Spinal cord (tissue), 10 donors: ENCODE data around the gene FIGLA. TPM values are rescaled to one million over a fixed set of nuclear protein-coding genes. Genes with fewer than 3 reads are reported as not detected.
"Not testable (repeated sequence)": the region's sequence is repeated elsewhere in the genome, so short reads cannot be mapped to it uniquely, and the experiment has no call there.

Experiments
- DNase-seq, 6 donors: peaks; one replicate each; pipeline versions ENCODE4 v3.0.0 to v3.0.0-alpha.2; 2013 to 2015; ENCODE audit warnings: low spot score in 6 of 6, low read depth in 4 of 6
- H3K27ac ChIP-seq: one replicate; pipeline ENCODE4 v1.5.1; 2013; ENCODE audit warnings: low read depth, low read length, control low read depth
- H3K27me3 ChIP-seq: one replicate; pipeline ENCODE4 v1.6.1; 2013; ENCODE audit warnings: low read length; ENCODE audit not compliant: control insufficient read depth, insufficient read depth
- H3K36me3 ChIP-seq: one replicate; pipeline ENCODE4 v1.6.1; 2013; ENCODE audit warnings: low read length; ENCODE audit not compliant: control insufficient read depth, insufficient read depth
- H3K4me1 ChIP-seq: one replicate; pipeline ENCODE4 v1.6.1; 2013; ENCODE audit warnings: low read length; ENCODE audit not compliant: control insufficient read depth, insufficient read depth
- H3K4me3 ChIP-seq: one replicate; pipeline ENCODE4 v1.5.1; 2013; ENCODE audit warnings: low read depth, low read length, control low read depth
- H3K9me3 ChIP-seq: one replicate; pipeline ENCODE4 v1.6.1; 2013; ENCODE audit warnings: low read length; ENCODE audit not compliant: control insufficient read depth, insufficient read depth
- WGBS: methylation state at CpG from one replicate; pipeline ENCODE4 v1.1.5; 2013; ENCODE audit warnings: missing lambda C conversion rate; ENCODE audit not compliant: insufficient coverage; 5-methylcytosine and 5-hydroxymethylcytosine counted together
- polyA plus RNA-seq, 2 donors: library from polyadenylated mRNA; unstranded; fragments of 120-200 nt; gene quantifications; one replicate each; pipeline ENCODE4 v1.2.1, GENCODE V29; 2013; ENCODE audit not compliant: insufficient read length in 2 of 2
- total RNA-seq, 2 donors: library from RNA; depleted of rRNA in 1 of 2; stranded (reverse); fragments of 120-200 nt in 1 of 2; fragments of >200 nt in 1 of 2; gene quantifications; one replicate each; pipeline versions ENCODE4 v1.2.3 to v1.2.4, GENCODE V29; 2013 to 2014
- donor health status: healthy.

The FIGLA gene
- total and polyA plus RNA-seq, 4 donors: not detected

GRCh38 chr2:70739492-70739891 is 51.0 kb downstream of the FIGLA start:
- not testable (repeated sequence) for H3K27me3 ChIP-seq, H3K4me1 ChIP-seq, H3K4me3 ChIP-seq, H3K9me3 ChIP-seq, H3K36me3 ChIP-seq, H3K27ac ChIP-seq, DNase-seq
- WGBS: no CpG with 5 or more reads among the region's 1 CpG

DNA sequence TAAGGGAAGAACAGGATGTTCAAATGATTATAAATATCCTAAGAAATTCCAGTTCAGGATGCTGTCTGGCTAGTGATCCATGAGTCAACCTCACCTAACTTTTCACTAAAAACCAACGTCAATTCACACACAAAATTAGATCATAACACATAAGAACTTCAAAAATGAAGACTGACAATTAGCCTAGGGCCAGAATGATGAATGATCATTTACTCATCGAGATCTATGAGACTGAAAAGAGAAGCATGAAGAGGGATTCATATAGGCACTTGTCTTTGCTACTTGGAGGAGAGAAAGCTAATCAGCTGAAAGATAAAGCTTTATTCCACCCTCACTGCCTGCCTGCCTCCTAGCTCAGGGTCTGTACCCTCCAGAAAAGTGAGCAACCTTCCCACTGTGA is 52.3 kb downstream of the FIGLA start:
- H3K27me3 ChIP-seq: no peaks in the 10 kb centered on the region
- H3K4me1 ChIP-seq: peaks cover 21% of the 10 kb centered on the region
- H3K27ac ChIP-seq: no peak overlapping the region
- DNase-seq: no peak
- H3K9me3 ChIP-seq: no peaks in the 10 kb centered on the region
- no peak overlapping the region for H3K4me3 ChIP-seq
- no peaks in the 10 kb centered on the region for H3K36me3 ChIP-seq
- no CpG with 5 or more reads among the region's 2 CpGs for WGBS

GRCh38 chr2:70735071-70735470 is 55.4 kb downstream of the FIGLA start:
- WGBS: 38% methylated on average over 1 of the region's 2 CpGs
- no peak for DNase-seq
- Histone ChIP-seq H3K4me1 (peaks cover 35% of the 10 kb centered on the region), H3K27ac (no peak overlapping the region), H3K27me3 (no peaks in the 10 kb centered on the region), H3K4me3 (no peak overlapping the region), H3K36me3 (no peaks in the 10 kb centered on the region), H3K9me3 (no peaks in the 10 kb centered on the region)

DNA sequence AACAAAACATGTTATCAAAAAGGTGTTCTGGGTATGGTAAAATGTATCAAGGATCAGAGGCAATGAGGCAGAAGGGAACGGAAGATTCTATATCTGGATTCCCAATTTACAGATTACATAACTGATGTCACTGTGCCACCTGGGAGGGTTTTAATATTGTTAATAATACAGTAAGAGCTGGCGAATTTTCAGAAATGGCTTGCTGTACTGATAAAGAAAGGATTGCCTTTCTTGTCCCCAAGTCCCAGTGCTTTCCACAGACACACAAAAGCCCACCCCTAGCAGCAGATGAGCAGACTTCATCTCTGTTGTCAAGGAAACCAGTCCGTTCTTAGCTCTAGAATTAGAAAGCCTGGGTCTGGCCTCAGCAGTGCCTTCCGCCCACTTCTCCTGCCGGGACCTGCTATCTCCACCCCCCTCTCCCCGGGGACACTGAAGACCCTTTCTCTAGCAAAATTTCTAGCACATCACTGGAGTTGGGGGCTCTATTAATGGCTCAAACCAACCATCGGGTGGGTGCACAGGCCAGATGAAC is 56.7 kb downstream of the FIGLA start:
- 2% methylated on average over 5 of the region's 7 CpGs for WGBS
- DNase-seq: peak in 4 of 6 donors; percentile 33 to 94 (median 69)
- H3K4me3 ChIP-seq: no peak overlapping the region
- peak overlapping the region; percentile 65 for H3K27ac ChIP-seq
- no peaks in the 10 kb centered on the region for H3K9me3 ChIP-seq
- H3K4me1 ChIP-seq: peaks cover 38% of the 10 kb centered on the region
- H3K27me3 ChIP-seq: no peaks in the 10 kb centered on the region
- no peaks in the 10 kb centered on the region for H3K36me3 ChIP-seq

GRCh38 chr2:70732766-70733645 is 57.4 kb downstream of the FIGLA start:
- H3K4me3 ChIP-seq: no peak overlapping the region
- no peaks in the 10 kb centered on the region for H3K27me3 ChIP-seq
- H3K4me1 ChIP-seq: peaks cover 39% of the 10 kb centered on the region
- H3K36me3 ChIP-seq: no peaks in the 10 kb centered on the region
- 28% methylated on average over 3 of the region's 6 CpGs for WGBS
- H3K9me3 ChIP-seq: no peaks in the 10 kb centered on the region
- DNase-seq: peak in 4 of 6 donors; percentile 41 to 94 (median 55)
- peak overlapping the region; percentile 65 for H3K27ac ChIP-seq

- H3K27me3 ChIP-seq: no peaks in the 10 kb centered on the region
- H3K27ac ChIP-seq: no peak overlapping the region
- H3K36me3 ChIP-seq: no peaks in the 10 kb centered on the region
- peaks cover 42% of the 10 kb centered on the region for H3K4me1 ChIP-seq
- no peak overlapping the region for H3K4me3 ChIP-seq
- WGBS: no CpG with 5 or more reads among the region's 2 CpGs
- no peaks in the 10 kb centered on the region for H3K9me3 ChIP-seq
- no peak for DNase-seq
These were observed 59.7 kb downstream of the FIGLA start for GRCh38 chr2:70730730-70731129.

GRCh38 chr2:70729647-70730046 is 60.8 kb downstream of the FIGLA start:
- Histone ChIP-seq H3K4me3 (no peak overlapping the region), H3K27me3 (no peaks in the 10 kb centered on the region), H3K27ac (no peak overlapping the region), H3K36me3 (no peaks in the 10 kb centered on the region), H3K9me3 (no peaks in the 10 kb centered on the region), H3K4me1 (peaks cover 36% of the 10 kb centered on the region)
- DNase-seq: no peak
- WGBS: no CpG with 5 or more reads among the region's 1 CpG

DNA sequence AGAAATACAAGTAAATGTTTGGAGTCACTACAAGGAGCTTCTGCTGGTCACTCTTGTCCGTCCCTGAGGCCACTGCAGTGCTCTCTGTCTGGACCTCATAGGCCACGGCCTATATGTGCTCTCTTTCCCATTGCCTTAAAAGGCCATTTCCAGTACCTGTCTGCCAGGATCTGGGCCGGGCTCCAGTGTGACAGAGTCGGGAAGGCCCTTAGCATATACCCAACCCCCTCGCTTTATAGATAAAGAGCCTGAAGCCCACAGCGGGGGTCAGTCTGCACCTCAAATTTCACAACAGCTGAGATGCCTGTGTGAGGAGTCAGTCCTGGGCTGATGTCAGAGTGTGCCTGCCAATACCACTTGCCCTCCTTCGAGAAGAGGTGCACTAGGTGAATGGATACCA is 62.3 kb downstream of the FIGLA start:
- no peak for DNase-seq
- no peak overlapping the region for H3K4me3 ChIP-seq
- H3K9me3 ChIP-seq: no peaks in the 10 kb centered on the region
- no peak overlapping the region for H3K27ac ChIP-seq
- no peaks in the 10 kb centered on the region for H3K27me3 ChIP-seq
- WGBS: 88% methylated on average over 4 of the region's 7 CpGs
- peaks cover 29% of the 10 kb centered on the region for H3K4me1 ChIP-seq
- H3K36me3 ChIP-seq: no peaks in the 10 kb centered on the region
